Dermis blood vessel endothelial cell (primary cell): ENCODE results near the gene COMT. TPM values are rescaled to one million over a fixed set of nuclear protein-coding genes. Genes with fewer than 3 reads are reported as not detected.

Experiments used
- DNase-seq: peaks from one replicate; pipeline ENCODE4 v3.0.0; 2010
- total RNA-seq: library from RNA; depleted of rRNA; stranded (reverse); fragments of >200 nt; gene quantifications from 2 replicates; pipeline ENCODE4 v1.2.3, GENCODE V29; 2014

Gene COMT
- total RNA-seq, 1 donor from 2014 or later = 616 TPM

DNA sequence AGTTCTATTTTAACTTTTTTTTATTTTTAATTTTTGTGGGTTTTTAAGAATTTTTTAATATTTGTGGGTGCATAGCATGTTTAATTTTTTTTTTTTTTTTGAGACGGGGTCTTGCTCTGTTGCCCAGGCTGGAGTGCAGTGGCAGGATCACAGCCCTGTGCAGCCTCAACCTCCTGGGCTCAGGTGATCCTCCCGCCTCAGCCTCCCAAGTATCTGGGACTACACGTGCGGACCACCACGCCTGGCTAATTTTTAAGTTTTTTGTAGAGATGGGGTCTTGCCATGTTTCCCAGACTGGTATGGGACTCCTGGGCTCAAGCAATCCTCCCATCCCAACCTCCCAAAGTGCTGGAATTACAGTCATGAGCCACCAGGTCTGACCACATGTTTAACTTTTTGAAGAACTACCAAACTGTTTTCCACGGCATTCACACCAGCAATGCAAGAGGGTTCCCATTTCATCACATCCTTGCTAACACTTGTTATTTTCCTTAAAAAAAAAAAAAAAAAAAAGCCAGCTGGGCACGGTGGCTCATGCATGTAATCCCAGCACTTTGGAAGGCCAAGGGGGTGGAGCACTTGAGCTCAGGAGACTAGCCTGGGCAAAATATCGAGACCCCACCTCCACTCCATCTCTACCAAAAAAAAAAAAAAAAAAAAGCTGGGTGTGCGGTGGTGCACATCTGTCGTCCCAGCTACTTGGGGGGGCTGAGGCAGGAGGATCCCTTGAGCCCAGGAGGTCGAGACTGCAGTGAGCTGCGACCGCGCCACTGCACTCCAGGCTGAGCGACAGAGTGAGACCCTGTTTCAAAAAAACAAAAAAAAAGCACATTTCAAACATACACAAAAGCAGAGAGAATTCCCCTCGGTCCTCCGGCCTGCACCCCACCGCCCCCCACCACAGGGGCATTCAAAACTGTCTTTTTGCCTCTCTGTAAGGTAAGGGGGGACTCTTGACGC, 16.8 kb downstream of the COMT start:
- DNase-seq = no peak

DNA sequence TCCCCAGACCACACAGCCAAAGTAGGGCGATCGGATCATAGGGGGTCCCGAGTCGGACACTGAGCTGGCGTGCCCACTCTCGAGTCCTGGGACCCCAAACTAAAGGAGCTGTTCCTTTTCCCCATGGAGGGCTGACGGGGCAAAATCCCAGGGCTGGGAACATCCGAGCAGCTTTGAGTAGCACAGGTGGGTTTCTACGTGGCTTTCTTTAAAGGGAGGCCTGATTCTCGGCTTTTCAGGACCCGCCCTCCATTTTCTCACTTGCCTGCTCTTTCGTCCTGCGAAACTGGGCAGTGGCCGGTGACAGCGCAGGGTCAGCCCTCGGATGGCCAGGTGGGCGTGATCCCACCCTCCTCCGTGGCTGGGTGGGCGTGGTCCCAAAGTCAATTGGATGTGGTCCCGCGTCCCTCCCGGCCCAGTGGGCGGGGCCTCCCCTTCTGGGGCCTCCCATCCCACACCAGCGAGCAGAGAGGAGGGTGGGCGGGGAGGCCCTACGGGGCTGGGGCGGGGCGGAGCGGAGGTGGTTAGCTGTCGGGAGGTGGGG, 17.5 kb downstream of the COMT start:
- peak; percentile 77 for DNase-seq

DNA sequence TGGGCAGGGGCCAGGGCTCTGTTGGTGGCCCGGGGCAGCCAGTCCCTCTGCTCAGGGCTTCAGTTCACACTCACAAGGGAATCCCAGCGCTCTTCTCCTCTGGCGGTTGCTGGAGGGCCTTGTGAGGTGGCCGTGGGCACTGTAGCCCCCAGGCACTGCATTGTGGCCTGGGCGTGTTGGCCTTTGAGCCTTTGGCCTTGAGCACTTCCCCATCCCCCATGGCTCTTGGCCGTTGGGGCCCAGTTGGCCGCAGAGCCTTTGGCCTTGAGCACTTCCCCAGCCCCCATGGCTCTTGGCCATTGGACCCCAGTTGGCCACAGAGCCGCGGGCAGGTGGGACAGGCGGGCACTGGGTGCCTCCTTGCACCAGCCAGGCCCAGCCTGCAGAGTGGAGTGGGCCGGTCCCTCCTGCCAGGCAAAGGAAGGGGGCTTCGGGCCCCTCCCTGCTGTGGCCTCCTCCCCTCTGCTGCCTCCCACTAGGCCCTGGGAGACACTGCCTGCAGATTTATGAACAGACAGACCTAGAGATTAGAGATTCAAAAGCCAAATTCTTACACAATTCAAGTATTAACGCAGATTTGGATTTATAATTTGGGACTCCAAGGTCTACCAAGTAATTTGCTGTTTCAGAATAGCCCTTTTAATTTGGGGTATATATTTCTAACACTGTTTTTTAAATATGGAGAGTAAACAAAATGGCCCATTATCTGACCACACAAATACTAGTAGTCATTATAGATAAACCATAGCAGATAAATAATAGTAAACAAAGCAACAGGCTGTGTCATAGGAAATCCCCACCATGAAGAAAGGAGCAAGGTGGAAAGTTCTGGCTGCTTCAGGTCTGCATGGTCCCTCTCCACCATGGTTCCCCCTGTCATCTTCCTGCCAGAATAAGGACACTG, 18.3 kb downstream of the COMT start:
- no peak for DNase-seq

DNA sequence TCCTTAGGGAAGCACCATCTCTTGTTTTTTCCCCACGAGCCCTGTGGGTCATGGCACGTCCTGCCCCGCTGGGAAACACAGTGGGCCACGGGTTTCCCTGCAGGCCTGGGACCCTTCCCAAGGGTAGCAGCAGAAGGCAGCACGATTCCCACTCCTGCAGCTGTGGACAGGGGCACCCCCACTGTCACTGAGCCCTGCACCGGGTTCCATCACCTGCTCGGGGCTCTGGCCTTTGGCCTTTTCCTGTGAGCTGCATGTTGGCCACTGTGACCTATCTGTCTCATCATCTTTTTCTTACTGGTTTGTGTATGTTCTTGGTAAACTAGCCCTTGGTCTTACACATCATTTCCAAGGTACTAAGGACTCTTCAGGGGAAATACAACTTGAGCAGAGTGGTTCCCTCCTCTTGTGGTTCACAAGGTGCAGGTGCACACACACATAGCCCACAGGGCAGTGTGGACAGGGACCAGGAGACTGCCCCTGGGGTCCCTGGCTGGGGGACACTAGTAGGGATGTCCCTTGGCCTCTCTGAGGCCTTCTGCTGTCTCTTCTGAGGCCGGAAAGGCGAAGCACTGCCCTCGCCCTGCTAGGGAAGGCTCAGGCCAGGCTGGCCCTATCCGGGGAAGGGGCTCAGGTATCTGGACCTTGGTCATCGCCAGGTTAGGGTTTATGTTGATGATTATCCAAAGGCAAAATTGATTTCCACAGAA, 19.1 kb downstream of the COMT start:
- no peak for DNase-seq

DNA sequence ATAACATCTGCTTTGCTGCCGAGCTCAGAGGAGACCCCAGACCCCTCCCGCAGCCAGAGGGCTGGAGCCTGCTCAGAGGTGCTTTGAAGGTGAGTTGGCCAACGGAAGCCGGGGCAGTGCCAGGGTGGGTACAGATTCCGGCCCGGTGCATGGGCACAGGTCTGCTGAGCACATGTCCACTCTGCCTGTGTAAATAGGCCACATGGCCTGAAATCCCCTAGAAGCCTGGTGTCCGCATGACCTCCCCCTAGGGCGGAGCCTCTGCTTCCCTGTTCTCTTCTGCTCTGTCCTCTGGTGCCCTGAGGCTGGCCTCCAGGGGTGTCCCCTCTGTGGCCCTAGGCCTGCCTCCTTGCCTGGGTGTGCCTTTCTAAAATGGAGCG, 19.6 kb downstream of the COMT start:
- no peak for DNase-seq

DNA sequence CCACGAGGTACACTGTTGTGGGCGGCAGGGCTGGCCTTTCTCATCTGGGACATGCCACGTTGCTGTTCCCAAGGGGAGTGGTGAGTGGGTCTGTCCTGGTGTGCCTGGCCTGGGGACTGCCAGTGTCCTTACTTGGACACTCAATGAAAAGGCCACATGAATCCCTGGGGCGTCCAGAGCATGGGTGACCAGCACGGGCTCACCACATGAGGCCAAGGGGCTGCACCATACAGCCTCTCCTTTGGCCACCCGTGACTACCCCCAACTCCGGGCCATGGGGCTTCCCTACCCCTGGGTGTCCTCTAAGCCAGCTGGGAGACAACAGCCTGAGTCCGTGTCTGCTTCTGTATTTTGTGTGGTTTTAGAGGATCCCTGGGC, 20.3 kb downstream of the COMT start:
- DNase-seq = no peak

DNA sequence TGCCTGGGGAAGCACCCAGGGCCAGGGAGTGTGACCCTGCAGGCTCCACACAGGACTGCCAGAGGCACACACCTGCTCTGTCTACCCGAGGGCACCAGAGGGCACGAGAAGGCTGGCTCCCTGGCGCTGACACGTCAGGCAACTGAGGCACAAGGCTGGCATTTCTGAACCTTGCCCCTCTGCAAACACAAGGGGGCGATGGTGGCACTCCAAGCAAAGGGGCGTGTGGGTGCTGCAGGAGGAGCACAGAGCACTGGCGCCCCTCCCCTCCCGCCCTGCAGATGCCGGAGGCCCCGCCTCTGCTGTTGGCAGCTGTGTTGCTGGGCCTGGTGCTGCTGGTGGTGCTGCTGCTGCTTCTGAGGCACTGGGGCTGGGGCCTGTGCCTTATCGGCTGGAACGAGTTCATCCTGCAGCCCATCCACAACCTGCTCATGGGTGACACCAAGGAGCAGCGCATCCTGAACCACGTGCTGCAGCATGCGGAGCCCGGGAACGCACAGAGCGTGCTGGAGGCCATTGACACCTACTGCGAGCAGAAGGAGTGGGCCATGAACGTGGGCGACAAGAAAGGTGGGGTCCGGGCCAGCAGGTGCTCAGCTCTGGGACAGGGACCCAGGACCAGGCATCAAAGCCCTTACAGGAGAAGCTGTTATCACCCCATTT, 20.8 kb downstream of the COMT start:
- DNase-seq = peak; percentile 90

DNA sequence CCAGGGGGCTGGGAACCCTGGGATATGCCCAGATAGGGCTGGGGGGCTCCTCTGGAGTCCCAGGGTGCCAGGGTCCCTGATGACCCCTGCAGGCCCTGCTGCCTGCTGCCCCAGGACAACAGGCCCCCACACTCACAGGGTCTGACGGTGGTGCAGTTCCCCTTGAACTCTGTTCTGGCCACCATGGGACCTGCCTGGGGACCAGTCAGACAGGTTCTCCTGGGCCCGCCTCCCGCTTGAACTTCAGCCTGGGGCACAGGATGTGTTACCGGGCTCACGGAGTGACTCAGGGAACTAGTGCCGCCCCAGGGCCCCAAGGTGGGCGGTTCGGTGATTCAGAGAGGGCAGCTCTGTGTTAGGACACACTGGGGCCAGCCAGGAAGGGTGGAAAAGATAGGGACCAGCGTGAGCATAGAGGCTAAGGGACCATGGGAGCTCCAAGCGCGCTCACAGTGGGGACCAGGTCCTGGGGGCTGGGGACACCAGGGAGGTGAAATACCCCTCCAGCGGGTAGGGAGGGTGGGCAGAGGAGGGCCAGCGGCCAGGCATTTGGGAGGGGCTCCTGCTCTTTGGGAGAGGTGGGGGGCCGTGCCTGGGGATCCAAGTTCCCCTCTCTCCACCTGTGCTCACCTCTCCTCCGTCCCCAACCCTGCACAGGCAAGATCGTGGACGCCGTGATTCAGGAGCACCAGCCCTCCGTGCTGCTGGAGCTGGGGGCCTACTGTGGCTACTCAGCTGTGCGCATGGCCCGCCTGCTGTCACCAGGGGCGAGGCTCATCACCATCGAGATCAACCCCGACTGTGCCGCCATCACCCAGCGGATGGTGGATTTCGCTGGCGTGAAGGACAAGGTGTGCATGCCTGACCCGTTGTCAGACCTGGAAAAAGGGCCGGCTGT, 21.6 kb downstream of the COMT start:
- DNase-seq = peak; percentile 75

DNA sequence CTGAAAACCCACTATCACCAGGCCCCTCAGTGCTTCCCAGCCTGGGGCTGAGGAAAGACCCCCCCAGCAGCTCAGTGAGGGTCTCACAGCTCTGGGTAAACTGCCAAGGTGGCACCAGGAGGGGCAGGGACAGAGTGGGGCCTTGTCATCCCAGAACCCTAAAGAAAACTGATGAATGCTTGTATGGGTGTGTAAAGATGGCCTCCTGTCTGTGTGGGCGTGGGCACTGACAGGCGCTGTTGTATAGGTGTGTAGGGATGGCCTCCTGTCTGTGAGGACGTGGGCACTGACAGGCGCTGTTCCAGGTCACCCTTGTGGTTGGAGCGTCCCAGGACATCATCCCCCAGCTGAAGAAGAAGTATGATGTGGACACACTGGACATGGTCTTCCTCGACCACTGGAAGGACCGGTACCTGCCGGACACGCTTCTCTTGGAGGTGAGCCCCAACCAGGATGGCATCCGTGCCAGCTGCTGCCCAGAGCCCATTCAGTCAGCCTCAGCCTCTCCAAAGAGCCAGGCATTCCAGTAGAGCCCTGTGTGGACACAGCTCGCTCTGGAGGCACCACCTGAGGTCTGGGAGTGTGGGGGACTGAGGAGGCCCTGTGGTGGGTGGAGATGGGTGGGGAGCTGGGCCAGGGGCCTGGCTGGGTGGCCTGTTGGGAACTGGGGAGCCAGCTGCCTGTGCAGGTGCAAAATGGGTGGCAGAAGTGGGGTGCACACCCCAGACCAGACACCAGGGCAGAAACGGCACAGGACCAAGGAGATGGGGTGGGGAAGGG, 22.5 kb downstream of the COMT start:
- no peak for DNase-seq

DNA sequence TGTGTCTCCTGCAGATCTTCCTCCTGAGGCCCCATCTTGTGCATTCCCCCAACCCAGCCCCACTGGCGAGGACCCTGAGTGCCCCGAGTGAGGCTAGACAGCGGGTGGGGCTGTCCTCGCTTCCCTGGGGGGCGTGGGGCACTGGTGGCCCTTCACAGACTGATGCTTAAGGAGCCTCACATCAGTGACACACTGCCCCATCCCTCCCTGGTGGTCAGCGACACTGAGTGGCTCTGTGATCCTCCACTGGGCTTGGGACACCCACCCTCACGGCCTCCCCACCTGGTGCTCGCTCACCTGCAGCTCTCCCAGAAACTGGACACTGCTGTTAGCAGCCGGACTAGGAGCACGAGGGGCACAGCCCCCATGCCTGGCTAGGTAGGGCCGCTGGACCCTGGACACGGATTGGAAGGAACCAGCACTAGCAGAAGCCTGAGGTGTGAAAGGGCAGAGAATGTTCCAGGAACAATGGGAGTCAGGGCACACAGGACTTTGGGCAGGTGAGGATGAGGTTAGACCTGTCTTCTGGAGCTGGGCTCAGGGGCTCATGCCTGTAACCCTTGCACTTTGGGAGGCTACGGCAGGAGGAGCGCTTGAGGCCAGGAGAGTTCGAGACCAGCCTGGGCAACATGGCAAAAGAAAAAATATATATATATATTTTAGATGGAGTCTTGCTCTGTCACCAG, 23.3 kb downstream of the COMT start:
- no peak for DNase-seq

DNA sequence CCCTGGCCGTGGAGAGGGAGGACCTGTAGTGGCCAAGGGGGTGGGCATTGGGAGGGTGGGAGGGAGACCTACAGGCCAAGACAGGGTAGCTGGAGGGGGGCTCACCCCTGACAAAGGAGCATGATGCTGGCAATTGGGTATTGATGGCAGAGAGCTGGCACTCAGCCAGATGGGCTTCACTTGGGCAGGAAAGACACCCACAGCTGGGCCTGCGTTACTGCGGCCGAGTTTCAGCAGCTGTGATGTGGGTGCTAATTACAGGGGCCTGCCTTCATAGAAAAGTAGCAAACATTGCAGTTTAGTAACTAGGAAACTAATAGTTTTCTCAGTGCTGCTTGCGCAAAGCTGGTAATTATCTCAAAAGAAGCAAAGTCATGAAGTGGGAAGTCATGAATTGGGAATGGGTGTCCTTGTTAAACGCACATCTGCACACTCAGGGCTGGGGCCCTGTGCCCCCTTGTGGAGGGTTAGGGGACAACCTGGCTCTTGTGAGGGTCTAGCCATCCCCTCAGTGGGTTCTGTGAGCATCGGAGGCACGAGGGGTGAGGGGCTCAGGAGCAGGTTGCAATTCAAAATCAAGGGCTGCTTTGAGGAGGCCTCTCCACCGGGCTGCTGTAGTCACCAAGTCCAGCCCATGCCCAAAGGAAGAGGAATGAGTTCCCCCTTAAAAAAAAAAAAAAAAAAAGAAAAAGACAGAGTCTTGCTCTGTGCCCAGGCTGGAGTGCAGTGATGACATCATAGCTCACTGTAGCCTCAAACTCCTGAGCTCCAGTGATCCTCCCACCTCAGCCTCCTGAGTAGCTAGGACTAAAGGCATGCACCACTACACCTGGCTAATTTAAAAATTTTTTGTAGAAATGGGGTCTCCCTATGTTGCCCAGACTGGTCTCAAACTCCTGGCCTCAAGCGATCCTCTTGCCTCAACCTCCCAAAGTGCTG, 24.5 kb downstream of the COMT start:
- peak; percentile 52 for DNase-seq

DNA sequence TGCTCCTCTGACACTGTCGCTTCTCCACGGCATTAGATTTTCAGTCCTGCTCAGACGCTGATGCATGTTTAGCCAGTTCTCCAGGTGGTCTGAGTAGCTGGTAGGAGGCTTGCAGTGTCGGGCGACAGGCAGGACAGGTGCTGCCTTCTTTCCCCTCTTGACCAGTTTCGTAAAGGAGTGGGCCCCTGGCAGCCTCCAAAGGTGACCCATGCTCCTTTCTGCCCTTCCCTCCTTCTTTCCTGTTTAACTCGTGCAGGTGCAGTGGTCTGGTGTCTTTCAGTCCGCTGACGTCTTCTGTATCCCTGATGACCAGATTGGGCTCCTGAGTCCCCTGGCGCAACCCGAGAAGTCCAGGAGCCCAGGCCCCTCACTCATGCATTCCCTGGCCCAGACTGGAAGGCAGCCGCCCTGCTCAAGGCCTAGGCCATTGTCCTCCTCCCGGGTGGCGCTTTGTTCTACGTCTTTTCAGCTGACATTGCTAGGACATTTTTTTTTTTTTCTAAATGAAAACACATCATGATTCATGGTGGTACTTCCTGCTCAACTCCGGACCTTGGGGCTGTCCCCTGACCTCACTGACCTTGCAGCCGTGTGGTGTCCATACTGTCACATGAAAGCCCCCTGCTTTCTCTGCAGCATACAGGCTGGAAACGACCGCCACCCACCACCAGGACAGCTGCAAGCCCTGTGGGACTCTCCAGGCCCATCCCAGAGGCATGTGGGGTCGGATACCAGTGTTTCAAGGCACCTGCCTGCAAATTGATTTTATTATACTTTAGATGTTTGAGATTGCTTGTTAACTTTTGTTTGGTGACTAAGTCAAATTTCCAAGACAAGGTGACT, 25.6 kb downstream of the COMT start:
- peak; percentile 48 for DNase-seq

DNA sequence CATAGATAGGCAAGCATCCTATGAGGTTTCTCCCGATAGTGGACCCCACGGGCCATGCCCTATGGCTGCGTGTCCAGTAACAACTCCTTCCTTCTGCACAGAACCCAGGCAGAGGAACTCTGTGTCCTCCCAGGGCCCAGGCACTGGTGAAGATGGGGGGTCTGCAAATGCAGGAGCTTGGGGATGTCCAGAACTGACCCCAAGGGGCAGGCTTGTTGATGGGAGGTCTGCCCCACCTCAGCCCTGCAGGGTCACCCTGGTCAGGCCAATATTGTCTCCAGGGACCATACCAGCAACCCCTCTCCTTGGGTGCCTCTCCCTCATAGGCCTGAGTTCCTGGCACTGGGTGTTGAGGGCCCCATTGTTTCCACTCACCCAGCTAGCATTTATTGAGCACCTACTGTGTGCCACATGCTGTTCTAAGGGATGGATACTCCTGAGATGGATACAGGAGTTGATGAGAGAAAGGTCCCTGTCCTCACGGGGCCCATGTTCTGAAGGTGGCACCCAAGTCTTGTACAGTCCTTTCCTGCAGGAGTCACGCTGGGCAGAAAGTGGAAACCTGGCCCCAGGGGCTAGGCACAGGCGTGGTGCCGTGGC, 26.4 kb downstream of the COMT start:
- no peak for DNase-seq

DNA sequence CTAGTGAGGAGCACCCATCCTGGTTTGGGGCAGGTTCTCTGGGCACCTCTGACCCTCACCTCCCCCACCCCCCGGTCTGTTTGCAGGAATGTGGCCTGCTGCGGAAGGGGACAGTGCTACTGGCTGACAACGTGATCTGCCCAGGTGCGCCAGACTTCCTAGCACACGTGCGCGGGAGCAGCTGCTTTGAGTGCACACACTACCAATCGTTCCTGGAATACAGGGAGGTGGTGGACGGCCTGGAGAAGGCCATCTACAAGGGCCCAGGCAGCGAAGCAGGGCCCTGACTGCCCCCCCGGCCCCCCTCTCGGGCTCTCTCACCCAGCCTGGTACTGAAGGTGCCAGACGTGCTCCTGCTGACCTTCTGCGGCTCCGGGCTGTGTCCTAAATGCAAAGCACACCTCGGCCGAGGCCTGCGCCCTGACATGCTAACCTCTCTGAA, 26.9 kb downstream of the COMT start:
- DNase-seq = no peak

DNA sequence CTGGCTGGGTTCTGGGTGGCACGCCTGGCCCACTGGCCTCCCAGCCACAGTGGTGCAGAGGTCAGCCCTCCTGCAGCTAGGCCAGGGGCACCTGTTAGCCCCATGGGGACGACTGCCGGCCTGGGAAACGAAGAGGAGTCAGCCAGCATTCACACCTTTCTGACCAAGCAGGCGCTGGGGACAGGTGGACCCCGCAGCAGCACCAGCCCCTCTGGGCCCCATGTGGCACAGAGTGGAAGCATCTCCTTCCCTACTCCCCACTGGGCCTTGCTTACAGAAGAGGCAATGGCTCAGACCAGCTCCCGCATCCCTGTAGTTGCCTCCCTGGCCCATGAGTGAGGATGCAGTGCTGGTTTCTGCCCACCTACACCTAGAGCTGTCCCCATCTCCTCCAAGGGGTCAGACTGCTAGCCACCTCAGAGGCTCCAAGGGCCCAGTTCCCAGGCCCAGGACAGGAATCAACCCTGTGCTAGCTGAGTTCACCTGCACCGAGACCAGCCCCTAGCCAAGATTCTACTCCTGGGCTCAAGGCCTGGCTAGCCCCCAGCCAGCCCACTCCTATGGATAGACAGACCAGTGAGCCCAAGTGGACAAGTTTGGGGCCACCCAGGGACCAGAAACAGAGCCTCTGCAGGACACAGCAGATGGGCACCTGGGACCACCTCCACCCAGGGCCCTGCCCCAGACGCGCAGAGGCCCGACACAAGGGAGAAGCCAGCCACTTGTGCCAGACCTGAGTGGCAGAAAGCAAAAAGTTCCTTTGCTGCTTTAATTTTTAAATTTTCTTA, 27.8 kb downstream of the COMT start:
- no peak for DNase-seq

DNA sequence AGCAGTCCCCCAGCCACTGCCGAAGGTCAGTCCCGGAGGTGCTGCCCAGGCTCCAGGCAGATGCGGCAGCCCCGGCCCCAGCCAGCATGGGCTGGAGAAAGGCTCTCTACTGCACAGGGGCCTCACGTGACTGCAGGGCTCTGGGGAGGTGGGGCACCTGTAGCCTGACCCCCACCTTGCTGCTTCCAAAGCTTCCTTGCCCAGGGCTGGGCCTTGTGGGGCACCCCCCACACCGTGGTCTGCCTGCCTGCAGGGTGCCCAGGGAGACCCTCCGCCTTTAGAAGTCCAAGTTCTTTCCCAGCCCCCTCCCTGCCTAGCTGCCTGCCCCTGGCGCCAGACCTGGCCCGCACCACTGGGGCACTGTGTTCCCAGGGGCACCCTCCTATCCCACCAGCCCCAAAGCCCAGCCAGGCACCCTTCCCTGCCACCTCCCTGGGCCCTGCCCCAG, 28.5 kb downstream of the COMT start:
- no peak for DNase-seq
